IPS-NIHi7 (cell line): Measurements from ENCODE around the gene PAK6.
A peak's percentile ranks its signal among the peaks of the same experiment; 100 is the strongest.

Experiments used
- DNase-seq: peaks from one replicate; pipeline ENCODE4 v3.0.0; 2012; ENCODE audit warnings: mixed read lengths; ENCODE audit errors: extremely low spot score

Gene PAK6

DNA sequence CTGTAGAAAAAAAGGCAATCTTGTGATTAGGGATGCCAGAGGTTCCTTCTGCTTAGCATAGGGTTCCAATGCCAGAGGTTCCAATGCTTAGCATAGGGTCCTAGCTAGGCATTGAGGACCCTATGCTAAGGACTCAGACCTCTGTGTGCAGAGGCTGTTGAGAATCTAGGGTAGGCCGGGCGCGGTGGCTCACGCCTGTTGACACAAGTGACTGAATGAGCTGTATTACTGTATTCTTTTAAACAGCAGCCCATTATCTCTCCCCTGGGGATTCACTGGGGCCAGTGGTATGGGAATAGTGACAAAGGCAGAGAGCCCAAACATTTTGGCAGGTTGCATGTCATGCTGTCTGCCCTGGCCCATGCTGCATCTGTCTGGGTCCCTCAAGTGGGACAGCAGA, 16.2 kb downstream of the PAK6 start:
- DNase-seq = no peak

DNA sequence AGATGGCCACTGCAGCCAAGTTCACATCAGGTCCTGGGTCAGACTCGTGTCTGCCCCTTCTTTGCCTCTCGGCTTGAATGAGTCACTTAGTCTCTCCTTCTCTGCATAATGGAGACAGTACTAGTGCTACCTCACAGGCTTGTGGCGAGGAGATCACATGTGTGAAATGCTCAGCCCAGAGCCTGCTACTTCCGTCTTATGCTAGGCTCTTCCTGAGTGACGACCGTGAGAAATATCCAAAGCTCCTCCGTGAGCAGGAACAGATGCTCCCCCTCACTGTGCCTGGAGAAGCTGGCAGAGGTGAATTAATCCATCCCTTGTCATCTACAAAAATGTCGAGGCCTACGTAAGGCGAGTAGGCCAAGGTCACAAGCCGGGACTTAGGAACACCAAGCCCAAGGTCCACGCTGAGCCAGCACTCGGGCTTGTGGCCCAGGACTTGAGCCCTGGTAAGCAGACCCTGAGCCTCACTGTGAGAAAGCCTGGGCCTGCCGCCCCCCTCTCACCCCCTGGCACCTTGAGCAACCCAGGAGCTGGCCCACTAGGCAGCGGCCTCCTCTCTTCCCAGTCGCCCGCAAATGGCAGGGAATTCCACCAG, 17.9 kb downstream of the PAK6 start:
- no peak for DNase-seq

DNA sequence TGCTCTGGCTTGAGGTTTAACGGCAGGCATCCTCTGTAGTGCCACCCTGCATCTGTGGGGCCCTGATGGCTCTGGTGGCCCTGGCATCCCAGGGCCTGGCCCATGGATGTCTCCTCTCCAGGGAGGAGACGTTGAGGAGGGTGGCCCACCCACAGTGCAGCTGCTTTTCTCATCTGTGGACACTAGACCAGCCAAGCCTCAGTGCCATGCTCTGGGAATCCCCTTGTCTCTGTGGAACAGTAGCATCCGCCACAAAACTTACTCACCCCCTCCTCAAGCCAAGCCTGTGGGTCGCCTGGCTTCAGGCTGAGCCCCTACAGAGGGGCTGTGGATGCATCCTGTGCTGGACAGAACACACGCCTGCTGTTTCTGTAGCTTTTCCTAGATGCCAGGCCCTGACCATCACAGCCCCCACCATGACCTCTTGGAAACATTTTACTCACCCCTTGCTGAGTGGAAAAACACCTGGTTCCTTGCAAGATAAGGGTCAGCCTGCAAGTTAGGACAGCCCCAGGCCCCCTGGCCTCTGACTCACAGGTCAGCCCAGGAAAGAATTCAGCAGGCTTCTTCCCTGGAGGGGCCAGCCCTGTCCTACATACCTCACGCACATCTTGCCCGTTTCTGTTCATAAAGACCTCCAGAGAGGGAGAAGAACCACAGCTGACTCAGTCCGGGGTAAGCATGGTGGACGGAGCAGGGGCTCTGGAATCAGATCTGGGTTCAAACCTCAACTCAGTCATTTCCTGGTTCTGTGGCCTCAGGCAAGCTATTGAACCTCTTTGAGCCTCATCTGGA, 19.0 kb downstream of the PAK6 start:
- DNase-seq = no peak

GRCh38 chr15:40258544-40258943, 19.7 kb downstream of the PAK6 start:
- DNase-seq = peak; percentile 59

- no peak for DNase-seq
These were observed 20.2 kb downstream of the PAK6 start for GRCh38 chr15:40259021-40259420.

GRCh38 chr15:40263024-40263754, 24.3 kb downstream of the PAK6 start:
- no peak for DNase-seq

GRCh38 chr15:40264321-40265153, 25.7 kb downstream of the PAK6 start:
- DNase-seq = no peak

DNA sequence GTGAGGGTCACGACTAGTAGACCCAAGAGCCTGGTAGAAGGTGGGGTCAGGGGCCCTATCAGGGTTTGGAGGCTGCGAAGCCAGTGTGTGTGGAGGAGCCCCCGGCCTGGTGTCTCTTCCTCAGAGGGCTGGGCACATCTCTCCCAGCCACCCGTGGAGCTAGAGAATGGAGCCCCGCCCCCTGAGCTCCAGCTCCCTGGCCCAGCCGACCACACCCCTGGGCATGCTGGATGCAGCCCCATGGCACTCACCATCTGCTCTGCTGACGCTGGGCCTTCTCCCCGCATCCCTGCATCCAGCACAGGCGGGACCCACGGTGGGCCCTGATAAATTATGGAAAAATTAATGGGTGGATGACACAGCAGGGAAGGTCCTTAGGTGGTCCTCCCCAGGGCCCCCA, 26.5 kb downstream of the PAK6 start:
- DNase-seq = no peak

DNA sequence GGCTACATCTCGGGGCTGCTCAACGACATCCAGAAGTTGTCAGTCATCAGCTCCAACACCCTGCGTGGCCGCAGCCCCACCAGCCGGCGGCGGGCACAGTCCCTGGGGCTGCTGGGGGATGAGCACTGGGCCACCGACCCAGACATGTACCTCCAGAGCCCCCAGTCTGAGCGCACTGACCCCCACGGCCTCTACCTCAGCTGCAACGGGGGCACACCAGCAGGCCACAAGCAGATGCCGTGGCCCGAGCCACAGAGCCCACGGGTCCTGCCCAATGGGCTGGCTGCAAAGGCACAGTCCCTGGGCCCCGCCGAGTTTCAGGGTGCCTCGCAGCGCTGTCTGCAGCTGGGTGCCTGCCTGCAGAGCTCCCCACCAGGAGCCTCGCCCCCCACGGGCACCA, 27.0 kb downstream of the PAK6 start:
- DNase-seq = no peak

GRCh38 chr15:40266828-40267304, 28.0 kb downstream of the PAK6 start:
- DNase-seq = peak; percentile 54

DNA sequence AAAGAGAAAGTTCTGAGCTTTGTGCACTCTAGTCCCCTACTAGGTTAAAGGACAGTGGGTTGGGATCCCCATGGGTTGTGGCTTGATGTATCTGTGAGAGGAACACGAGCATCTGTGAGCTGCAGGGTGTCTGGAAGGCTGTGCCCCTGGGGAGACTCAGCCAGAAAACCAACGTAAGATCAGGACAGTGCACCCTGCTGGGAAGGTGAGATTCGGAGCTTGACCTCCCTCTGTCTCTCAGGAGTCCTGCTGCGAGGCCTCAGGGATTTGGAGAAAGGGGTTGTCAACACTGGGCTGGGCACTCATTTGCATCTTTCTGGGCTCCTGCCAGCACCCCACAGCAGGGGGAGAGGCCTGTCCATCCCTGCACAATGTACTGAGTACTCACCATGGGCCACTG, 28.8 kb downstream of the PAK6 start:
- no peak for DNase-seq

DNA sequence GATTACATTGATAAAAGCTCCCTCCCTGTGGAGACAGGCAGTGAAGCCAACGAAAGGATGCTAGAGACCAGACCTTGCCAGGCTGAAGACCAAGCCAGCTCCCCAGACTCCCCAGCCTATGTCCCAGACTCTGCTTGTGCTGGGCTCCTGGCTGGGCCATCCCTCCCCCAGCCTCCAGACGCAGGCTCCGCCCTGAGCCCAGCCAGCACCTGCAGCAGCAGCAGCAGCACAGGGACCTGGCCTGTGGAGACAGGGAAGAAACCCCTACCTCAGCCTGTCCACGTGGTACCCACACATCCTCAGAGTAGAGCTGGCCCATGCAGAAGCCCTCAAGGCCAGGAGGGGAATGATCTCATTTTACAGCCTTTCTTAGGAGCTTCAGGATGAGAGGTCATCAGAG, 30.7 kb downstream of the PAK6 start:
- DNase-seq = no peak

- no peak for DNase-seq
These were observed 31.6 kb downstream of the PAK6 start for GRCh38 chr15:40270246-40270995.

GRCh38 chr15:40271685-40272484, 33.0 kb downstream of the PAK6 start:
- no peak for DNase-seq

DNA sequence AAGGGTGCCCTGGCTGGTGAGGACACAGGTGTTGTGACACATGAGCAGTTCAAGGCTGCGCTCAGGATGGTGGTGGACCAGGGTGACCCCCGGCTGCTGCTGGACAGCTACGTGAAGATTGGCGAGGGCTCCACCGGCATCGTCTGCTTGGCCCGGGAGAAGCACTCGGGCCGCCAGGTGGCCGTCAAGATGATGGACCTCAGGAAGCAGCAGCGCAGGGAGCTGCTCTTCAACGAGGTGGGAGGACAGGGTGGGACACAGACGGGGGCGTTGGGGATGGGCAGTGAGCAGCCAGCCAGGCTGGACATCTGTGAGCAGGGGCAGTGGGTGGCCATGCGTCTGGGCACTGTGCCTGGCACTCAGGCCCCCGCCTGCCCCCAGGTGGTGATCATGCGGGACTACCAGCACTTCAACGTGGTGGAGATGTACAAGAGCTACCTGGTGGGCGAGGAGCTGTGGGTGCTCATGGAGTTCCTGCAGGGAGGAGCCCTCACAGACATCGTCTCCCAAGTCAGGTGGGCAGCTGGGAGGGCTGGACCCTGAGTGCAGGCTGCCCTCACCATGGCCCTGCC, 33.7 kb downstream of the PAK6 start:
- no peak for DNase-seq

- DNase-seq = no peak
These were observed 34.6 kb downstream of the PAK6 start for GRCh38 chr15:40273428-40273827.

DNA sequence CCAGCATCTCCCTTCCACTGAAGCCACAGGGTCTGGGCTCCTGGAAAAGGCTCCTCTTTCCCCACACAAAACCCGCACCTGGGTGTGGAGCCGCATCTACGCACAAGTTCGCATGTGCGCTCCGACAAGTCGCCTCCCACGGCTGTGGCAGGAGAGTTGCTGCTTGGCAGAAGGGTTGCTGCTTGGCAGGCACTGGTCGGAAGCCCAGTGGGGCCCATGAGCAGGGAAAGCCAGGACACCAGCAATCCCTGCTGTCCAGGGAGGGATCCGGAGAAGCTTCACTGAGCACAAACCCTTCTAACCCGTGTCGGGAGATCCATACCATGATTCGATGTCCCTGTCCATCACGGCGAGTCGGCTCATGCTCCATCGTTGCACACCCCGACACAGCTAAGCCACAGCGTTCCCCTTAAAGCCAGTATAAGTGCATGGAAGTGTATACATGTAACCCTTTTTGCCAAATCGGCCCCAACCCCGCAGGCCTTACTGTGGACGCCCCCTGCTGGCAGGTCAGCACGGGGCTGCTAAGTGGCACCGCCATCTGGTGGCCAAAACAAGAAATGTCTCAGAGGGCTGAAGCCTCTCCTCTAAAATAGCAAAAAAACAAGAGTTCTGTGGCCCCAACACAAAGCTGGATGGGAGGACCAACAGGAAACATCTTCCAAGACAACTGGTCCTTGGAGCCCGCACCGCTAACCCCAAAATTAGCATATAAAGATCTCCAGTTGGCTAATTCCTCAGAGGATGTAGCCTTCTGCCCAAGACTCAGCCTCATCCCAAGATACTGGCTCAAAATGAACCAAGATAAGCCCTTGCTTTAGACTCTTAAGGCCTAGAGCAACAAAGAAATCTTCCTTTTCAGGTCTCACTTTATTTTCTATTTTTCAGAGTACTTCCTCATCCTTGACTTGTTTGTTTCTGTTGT, 35.7 kb downstream of the PAK6 start:
- peak; percentile 78 for DNase-seq

- no peak for DNase-seq
These were observed 36.7 kb downstream of the PAK6 start for GRCh38 chr15:40275523-40275922.

GRCh38 chr15:40275954-40276353, 37.1 kb downstream of the PAK6 start:
- DNase-seq = no peak
